HG03108 (cell line): ENCODE data around the gene ACSF2.
A peak's percentile ranks its signal among the peaks of the same experiment; 100 is the strongest.

Experiments
- ATAC-seq: cut with Tn5 transposase; IDR thresholded peaks from one replicate; pipeline ENCODE4 v1.9.1; 2021; ENCODE audit warnings: moderate library complexity; ENCODE audit not compliant: unreplicated experiment

ACSF2 gene

DNA sequence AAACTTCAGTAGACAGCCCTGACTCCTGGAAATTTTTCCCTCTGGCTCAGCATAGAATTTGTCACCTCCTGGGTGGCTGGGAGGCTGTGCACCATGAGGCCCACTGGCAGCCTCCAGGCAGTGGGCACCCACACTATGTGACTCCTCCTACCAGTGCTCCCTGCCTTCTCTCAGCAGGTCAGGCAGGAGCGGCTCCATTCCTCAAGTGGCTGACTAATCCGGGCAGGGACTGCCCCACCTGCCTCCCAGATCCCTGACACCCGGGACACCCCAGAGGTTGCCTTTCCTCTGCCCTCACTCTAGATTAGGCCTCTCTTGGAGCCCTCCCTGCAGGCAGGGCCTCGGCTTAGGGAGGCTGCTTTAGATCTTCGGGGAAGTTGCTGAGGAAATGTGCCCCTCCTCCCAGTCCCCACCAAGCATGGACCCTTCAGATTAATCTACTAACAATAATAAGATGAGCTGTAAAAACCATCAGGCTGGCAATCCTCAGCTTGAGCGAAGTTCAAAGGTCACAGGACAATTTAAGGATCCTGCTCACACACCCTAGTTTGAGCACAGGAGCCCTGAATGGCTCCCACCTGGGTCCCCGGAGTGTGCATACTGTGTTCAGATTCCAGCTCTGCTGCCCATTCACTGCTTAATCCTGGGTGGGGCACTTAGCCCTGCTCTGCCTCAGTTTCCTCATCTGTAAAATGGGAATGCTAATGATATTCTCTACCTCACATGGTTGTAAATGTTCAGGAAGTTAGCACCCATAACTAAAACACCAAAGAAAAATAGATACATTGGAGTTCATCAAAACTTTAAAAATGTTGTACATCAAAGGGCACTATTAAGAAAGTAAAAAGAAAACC lies 72.2 kb downstream of the ACSF2 start:
- ATAC-seq = no peak

DNA sequence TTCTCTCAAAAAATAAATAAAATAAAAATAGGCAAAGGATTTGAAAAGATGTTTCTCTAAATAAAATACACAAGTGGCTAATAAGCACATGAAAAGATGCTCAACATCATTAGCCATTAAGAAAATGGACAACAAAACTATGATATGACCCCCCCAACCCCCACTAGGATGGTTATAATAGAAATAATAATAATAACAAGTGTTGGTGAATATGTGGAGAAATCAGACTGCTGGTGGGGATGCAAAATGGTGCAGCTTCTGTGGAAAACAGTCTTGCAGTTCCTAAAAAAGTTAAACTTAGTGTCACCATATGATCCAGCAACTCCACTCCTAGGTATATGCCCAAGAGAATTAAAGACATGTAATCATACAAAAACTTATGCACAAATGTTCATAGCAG lies 73.3 kb downstream of the ACSF2 start:
- ATAC-seq = no peak

DNA sequence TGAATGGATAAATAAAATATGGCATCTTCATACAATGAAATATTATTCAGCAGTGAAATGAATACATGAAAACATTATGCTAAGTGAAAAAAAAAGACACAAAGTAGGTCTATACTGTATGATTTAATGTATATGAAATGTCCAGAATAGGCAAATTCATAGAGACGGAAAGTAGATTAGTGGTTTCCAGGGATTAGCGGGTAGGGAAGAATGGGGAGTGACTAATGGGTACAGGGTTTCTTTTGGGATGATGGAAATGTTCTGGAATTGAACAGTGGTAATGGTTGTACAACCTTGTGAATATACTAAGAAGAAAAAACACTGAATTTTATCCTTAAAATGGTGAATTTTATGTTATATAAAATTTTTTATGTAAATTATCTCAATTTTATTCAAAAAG lies 73.7 kb downstream of the ACSF2 start:
- ATAC-seq = no peak

DNA sequence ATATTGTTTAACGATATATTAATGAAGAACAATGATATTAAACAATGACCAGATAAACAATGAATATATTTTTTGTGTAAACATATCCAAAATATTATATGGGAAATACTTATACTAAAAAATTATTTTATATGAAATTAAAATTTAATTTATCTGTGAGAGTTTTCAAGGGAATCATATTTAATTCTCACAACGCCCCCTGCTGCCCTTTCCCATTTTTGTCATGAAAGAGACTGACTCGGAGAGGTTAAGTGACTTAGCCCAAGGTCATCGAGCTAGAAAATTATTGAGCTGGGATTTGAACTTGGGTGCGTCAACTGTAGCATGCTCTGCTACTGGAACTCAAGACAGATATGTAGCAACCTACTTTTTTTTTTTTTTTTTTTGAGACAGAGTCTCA lies 75.0 kb downstream of the ACSF2 start:
- no peak for ATAC-seq

GRCh38 chr17:50502301-50502990 lies 76.4 kb downstream of the ACSF2 start:
- no peak for ATAC-seq

DNA sequence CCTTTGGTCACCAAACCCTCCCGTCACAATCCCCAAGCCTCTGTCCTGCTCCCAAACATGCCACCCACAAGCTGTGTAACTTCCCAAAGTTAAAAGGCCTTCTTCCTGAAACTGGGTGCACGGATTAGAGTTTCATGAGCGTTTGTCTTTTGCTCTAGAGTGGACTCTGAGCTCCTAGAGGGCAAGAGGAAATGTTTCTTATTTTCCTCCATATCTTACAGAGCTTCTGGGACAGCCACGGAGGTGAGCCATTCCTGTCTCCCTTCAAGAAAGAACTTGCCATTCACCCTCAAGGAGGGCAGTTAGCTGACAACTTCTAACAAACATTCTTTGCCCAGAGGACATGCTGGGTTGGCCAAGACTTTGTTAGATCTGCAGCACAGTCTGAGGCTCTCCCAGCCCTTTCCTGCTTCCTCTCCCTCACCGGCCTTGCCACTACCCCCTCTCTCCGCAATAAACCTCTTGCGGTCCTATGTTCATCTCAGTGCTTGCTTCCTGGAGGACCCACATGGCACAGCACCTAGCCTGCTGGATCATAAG lies 79.6 kb downstream of the ACSF2 start:
- no peak for ATAC-seq

- ATAC-seq = no peak
Observed at GRCh38 chr17:50506298-50506697, 80.3 kb downstream of the ACSF2 start.

GRCh38 chr17:50507871-50508572 lies 82.0 kb downstream of the ACSF2 start, which contains the start of gene MYCBPAP:
TSS of gene MYCBPAP (plus strand) at chr17:50508439. CDS start at chr17:50508675, 236 bp downstream.
- no peak for ATAC-seq

DNA sequence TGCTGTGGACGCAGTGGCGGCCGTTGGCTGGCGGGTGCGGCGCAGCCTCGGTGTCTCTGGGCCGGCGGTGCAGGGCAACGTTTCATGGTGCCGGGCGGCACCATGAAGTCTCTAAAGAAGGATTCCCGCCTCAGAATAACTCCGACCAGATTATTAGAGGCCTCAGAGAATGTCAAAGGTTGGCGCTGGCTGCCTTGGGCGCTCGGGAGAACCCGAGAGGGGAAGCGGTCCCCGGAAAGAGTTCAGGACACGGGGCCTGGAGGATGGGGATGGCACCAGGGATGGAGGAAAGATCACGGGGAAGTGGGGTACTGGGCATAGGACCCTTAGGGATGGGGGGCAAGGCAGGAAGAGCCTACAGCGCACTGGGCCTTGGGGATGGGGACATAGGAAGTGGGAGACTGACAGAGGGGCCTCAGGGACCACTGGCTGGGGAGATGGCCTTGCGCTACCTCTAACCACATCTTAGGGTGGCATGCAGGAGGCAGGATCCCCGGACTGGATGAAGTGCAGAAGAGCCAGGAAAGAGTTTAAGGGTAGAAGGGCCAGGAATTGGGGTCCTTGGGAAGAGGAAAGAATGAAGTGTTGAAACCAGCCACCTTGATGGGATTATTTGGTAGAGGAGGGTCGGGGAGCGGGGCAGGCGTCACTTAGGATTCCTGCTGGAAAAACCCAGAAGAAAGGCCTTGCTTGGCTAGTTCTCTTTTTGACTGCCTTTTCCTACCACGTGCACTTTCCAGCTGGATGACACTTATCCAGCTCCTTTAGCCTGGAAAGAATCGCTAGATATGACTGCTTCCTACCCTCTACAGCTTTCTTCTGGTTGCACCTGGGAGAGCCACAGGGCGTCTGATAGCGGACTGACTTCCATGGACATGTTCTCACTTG lies 82.8 kb downstream of the ACSF2 start:
- no peak for ATAC-seq

DNA sequence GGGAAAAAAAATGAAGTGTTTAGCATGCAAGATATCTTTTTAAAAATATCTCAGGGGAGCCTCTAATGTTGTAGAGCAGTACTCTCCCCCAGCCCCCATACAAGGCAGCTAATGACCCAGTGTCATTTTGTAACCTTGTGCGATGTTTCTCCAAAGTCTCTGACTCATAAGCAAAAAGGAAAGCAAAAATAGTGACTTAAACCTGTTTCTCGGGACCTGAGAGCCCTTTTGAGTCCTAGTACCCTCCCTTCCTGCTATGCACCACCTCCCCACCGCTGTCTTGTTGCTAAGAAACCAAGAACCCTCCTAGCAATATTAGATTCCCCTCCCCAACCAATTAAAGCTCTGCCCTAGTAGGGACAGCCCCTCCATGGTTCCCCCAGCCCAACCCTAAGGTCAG lies 85.0 kb downstream of the ACSF2 start:
- peak; percentile 85 for ATAC-seq

- no peak for ATAC-seq
Observed at GRCh38 chr17:50513495-50513894, 87.5 kb downstream of the ACSF2 start.

- no peak for ATAC-seq
Observed at GRCh38 chr17:50514388-50514787, 88.4 kb downstream of the ACSF2 start.

- ATAC-seq = no peak
Observed at GRCh38 chr17:50514936-50515702, 89.1 kb downstream of the ACSF2 start.

DNA sequence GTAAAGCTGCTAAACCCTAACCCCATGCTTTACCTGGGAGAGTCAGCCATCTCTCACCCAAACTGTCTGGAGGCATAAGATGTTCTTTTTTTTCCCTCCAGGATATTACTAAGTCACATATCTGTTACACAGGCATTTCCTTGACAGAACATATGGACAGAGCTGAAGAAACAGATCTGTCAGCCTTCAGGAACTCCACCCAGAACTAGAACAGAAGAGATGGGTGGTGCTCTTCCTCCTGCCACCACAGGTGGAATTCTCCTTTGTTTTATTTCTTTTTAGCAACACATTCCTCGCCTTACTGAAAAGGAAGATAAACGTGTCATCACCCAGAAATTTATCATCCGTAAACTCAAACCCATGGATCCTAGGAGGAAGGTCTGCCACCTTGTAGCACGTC lies 91.0 kb downstream of the ACSF2 start:
- ATAC-seq = no peak

- ATAC-seq = no peak
Observed at GRCh38 chr17:50517504-50518383, 91.7 kb downstream of the ACSF2 start.

DNA sequence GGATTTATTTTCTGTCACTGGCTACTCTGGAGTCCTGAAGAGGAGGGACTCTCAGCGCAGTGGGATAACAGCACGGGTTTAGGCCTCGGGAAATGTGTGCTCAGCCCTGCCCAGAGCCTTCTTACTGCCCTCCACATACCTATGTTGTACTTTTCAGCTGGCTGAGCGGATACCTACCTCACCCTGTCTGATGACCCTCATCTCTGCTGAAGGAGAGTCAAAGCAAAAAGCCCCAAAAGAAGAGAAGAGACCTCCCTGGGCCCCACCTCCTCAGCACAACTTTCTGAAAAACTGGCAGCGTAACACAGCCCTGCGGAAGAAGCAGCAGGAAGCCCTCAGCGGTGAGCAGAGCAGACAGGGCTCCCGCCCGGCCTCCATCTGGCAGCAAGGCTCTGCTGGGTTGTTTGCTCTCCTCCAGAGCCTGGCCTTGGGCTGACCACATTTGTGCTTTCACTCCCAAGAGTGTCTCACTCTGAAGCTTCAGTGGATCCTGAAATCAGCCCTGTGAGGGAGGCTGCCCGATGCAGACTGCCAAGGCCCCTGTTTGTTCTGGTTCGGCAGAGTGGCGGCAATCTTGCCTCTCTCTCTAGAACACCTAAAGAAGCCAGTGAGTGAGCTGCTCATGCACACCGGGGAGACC lies 92.5 kb downstream of the ACSF2 start:
- ATAC-seq = no peak

GRCh38 chr17:50519141-50519834 lies 93.3 kb downstream of the ACSF2 start:
- ATAC-seq = no peak

- ATAC-seq = no peak
Observed at GRCh38 chr17:50520483-50520882, 94.5 kb downstream of the ACSF2 start.
